Endothelial cell of umbilical vein (primary cell): ENCODE measurements around the gene EIF3I. TPM values are rescaled to one million over a fixed set of nuclear protein-coding genes. Genes with fewer than 3 reads are reported as not detected.

Experiments
- BruUV-seq: library from RNA; stranded (reverse); fragments of 400-500 nt; replicated peaks from 2 replicates; lab custom pipeline; 2021; lab: Mats Ljungman, UMichigan
- CTCF ChIA-PET: fragments of 300-600, 350-600 bp; sonication (Branson Sonifier 250); formaldehyde crosslinking; loops from one replicate; lab custom pipeline; 2021; ENCODE audit warnings: antibody characterized with exemption, inconsistent platforms; lab: Charles Lee
- POLR2A ChIA-PET: fragments of 300-600, 350-600 bp; sonication (Branson Sonifier 250); formaldehyde crosslinking; loops from one replicate; lab custom pipeline; 2021; ENCODE audit warnings: antibody characterized with exemption, inconsistent platforms; lab: Charles Lee
- DNase-seq: peaks from one replicate; pipeline ENCODE4 v3.0.0-alpha.2; 2011; ENCODE audit warnings: low read depth, low spot score
- FAIRE-seq: peaks from 2 replicates; lab custom pipeline; 2011; peaks lifted over from hg19 to GRCh38; lab: Jason Lieb, UNC
- H2AFZ ChIP-seq: 2 replicates; pipeline ENCODE4 v1.6.0; 2012; ENCODE audit warnings: low read depth, low read length, control low read depth, inconsistent platforms
- H3K27ac ChIP-seq: 2 replicates; pipeline ENCODE4 v1.5.1; 2011; ENCODE audit warnings: low read depth, mild to moderate bottlenecking, control low read depth, low read length, moderate library complexity; ENCODE audit not compliant: insufficient read depth
- H3K27me3 ChIP-seq, 2 experiments: 2 replicates each; pipeline versions ENCODE4 v1.6.0 to v1.6.1; 2011; ENCODE audit warnings: low read length in 2 of 2, mixed read lengths in 1 of 2; ENCODE audit not compliant: control insufficient read depth in 2 of 2, insufficient read depth in 2 of 2
- H3K36me3 ChIP-seq, 2 experiments: 2 replicates in 1 of 2; 3 replicates in 1 of 2; pipeline ENCODE4 v1.5.1; 2011; ENCODE audit warnings: low read length in 2 of 2, mild to moderate bottlenecking in 1 of 2, moderate library complexity in 1 of 2; ENCODE audit not compliant: control insufficient read depth in 2 of 2, insufficient read depth in 2 of 2; ENCODE audit errors: extremely low read depth in 1 of 2
- H3K4me1 ChIP-seq: 3 replicates; pipeline ENCODE4 v1.5.1; 2011; ENCODE audit warnings: mild to moderate bottlenecking, low read length; ENCODE audit not compliant: control insufficient read depth, insufficient read depth; ENCODE audit errors: extremely low read depth
- H3K4me2 ChIP-seq: 2 replicates; pipeline ENCODE4 v1.6.1; 2011; ENCODE audit warnings: low read length, control low read depth, mixed read lengths; ENCODE audit not compliant: insufficient read depth
- H3K4me3 ChIP-seq, 3 experiments: fragments of 200-600 bp in 1 of 3; sonication (generic), shearing (Covaris generic) in 1 of 3; replicated peaks in 1 of 3; 2 replicates each; pipeline ENCODE4 v1.5.1; 2011 to 2016; ENCODE audit warnings: control low read depth in 3 of 3, low read length in 3 of 3, mild to moderate bottlenecking in 2 of 3, inconsistent platforms in 1 of 3, low read depth in 1 of 3, moderate library complexity in 1 of 3; ENCODE audit not compliant: insufficient read depth in 1 of 3
- H3K79me2 ChIP-seq: 2 replicates; pipeline ENCODE4 v1.6.0; 2012; ENCODE audit warnings: low read length, inconsistent platforms; ENCODE audit not compliant: control insufficient read depth, insufficient read depth
- H3K9ac ChIP-seq: replicated peaks from 2 replicates; pipeline ENCODE3; 2011; ENCODE audit warnings: low read length, control low read depth; ENCODE audit not compliant: insufficient read depth; ENCODE audit errors: extremely low read depth
- H3K9me1 ChIP-seq: replicated peaks from 3 replicates; pipeline ENCODE4 v1.6.0; 2011; ENCODE audit warnings: mild to moderate bottlenecking, low read length; ENCODE audit not compliant: control insufficient read depth, insufficient read depth; ENCODE audit errors: extremely low read depth
- H3K9me3 ChIP-seq: replicated peaks from 2 replicates; pipeline ENCODE4 v1.5.1; 2012; ENCODE audit warnings: low read length, inconsistent platforms; ENCODE audit not compliant: control insufficient read depth, insufficient read depth
- H4K20me1 ChIP-seq: replicated peaks from 2 replicates; pipeline ENCODE3; 2011; ENCODE audit warnings: mild to moderate bottlenecking, low read length; ENCODE audit not compliant: control insufficient read depth, insufficient read depth; ENCODE audit errors: extremely low read depth
- EZH2 ChIP-seq: IDR thresholded peaks from 2 replicates; pipeline ENCODE4 v1.6.1; 2012; ENCODE audit warnings: borderline replicate concordance, low read depth, mild to moderate bottlenecking, moderate library complexity, low read length, inconsistent platforms; ENCODE audit not compliant: severe bottlenecking
- FOS ChIP-seq: IDR thresholded peaks from 2 replicates; pipeline ENCODE4 v1.6.1; 2011; ENCODE audit warnings: mild to moderate bottlenecking, low read length, moderate library complexity, borderline replicate concordance; ENCODE audit not compliant: insufficient read depth
- GATA2 ChIP-seq: IDR thresholded peaks from 2 replicates; pipeline ENCODE4 v1.7.0; 2011; ENCODE audit warnings: low read depth, mild to moderate bottlenecking, moderate library complexity, mixed read lengths, low read length; ENCODE audit not compliant: insufficient read length, insufficient read depth
- JUN ChIP-seq: IDR thresholded peaks from 2 replicates; pipeline ENCODE4 v1.6.1; 2011; ENCODE audit warnings: borderline replicate concordance, low read depth; ENCODE audit not compliant: insufficient read length, insufficient read depth
- MYC ChIP-seq: IDR thresholded peaks from one replicate; pipeline ENCODE4 v1.6.1; 2011; ENCODE audit warnings: mild to moderate bottlenecking, low read depth, low read length
- POLR2A ChIP-seq: IDR thresholded peaks from 2 replicates; pipeline ENCODE4 v1.6.1; 2012; ENCODE audit warnings: low read depth, mild to moderate bottlenecking, control low read depth, low read length
- POLR2AphosphoS5 ChIP-seq: IDR thresholded peaks from 2 replicates; pipeline ENCODE4 v1.6.1; 2012; ENCODE audit warnings: low read depth, mild to moderate bottlenecking, control low read depth, low read length, moderate library complexity; ENCODE audit not compliant: insufficient read depth
- dilution Hi-C: fragments of 300-500 bp; cut with MboI; formaldehyde crosslinking; loops from one replicate; pipeline ENCODE4 v1.15.0; 2019; ENCODE audit warnings: low sequenced_read_pairs; ENCODE audit not compliant: extremely low pct_ligation_motif_present
- intact Hi-C: fragments of 100-400 bp; cut with micrococcal nuclease; formaldehyde crosslinking; loops from one replicate; pipeline ENCODE4 v1.10.0; 2022
- polyA plus RNA-seq, 4 experiments: library from polyadenylated mRNA; depleted of rRNA in 3 of 4; stranded (reverse) in 3 of 4; unstranded in 1 of 4; fragments of >200 nt; gene quantifications; 2 replicates each; pipeline versions ENCODE4 v1.2.1 to v1.2.3, GENCODE V29; 2011 to 2012; ENCODE audit warnings: missing spikeins in 1 of 4
- total RNA-seq: library from RNA; stranded (reverse); gene quantifications from 2 replicates; pipeline ENCODE4 v1.2.3, GENCODE V29; 2021
- TF ChIP-seq, protein P1 (sequence below), 2 donors: IDR thresholded peaks; 1 replicate in 1 of 2; 2 replicates in 1 of 2; pipeline ENCODE4 v1.5.1; 2011; ENCODE audit warnings: low read length in 2 of 2, mild to moderate bottlenecking in 2 of 2, moderate library complexity in 2 of 2, control low read depth in 1 of 2, inconsistent platforms in 1 of 2, low read depth in 1 of 2; ENCODE audit not compliant: insufficient read depth in 1 of 2; ENCODE audit errors: extremely low read depth in 1 of 2
- TF ChIP-seq, protein P2 (sequence below): IDR thresholded peaks from 2 replicates; pipeline ENCODE4 v1.6.1; 2011; ENCODE audit not compliant: insufficient read depth, insufficient read length

EIF3I gene
- total and polyA plus RNA-seq, 2 donors (not counting 3 experiments of a cell fraction or from before 2014, with no cell fraction given): 186 to 331 TPM

DNA sequence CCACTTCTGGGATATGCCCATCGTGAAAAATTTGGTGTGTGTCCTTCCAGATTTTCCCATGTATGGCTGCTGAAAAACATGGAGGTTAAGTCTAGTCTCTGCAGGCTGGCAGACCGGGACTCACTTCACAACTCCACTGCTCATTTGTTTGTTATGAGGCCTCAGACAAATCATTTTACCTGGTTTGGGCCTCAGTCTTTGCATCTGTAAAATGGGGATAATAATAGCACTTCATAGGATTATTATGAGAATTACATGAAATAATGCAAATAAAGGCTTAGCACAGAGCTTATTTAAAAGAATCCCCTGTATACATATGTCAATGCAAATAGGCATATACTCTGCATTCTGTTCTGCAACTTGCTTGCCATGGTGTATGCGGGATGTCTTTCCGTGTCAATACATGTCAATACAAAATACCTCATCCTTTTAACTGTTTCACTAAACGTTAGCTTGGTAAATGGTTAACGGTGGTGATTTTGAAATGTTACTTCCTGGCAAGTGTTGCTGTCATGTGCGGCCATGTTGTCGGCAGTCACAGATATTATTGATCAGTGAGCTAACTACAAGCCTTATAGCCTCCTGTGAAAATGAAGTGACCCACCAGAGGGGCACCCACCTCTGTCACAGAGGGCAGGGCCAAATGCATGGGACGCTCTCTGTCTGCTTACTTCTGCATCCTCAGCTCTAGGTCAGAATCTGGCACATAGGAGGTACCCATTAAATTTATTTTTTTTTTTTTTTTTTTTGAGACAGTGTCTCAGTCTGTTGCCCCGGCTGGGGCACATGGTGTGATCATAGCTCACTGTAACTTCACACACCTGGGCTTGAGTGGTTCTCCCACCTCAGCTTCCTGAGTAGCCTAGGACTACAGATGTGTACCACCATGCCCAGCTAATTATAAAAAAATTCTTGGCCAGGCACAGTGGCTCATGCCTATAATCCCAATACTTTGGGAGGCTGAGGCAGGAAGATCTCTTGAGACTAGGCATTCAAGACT is 33.2 kb downstream of the EIF3I start:
- BruUV-seq: no TSS peak
- no peak for FAIRE-seq

More for the DNA sequence above, 33.2 kb downstream of the EIF3I start:
- dilution Hi-C loops (no loop called here), intact Hi-C loops (no loop called here)
- H3K9ac ChIP-seq: no peak overlapping the region
- DNase-seq: no peak
- H2AFZ ChIP-seq: no peak overlapping the region
- H3K27ac ChIP-seq: no peak overlapping the region
- H3K4me1 ChIP-seq: peaks cover 8% of the 10 kb centered on the region
- H3K27me3 ChIP-seq: no peaks in the 10 kb centered on the region
- ChIA-PET POLR2A (no interaction called here), CTCF (interaction anchor here (0.7 to 1.1 kb wide), 2 partner anchors 11 to 40 kb away, joined by 3 to 9 read pairs; no protein-coding TSS in a partner anchor)
- H3K9me3 ChIP-seq: no peaks in the 10 kb centered on the region
- no peaks in the 10 kb centered on the region for H3K79me2 ChIP-seq
- no peaks in the 10 kb centered on the region for H4K20me1 ChIP-seq
- no peaks in the 10 kb centered on the region for H3K36me3 ChIP-seq
- no peak overlapping the region for H3K4me3 ChIP-seq
- TF ChIP-seq GATA2 (no peak), FOS (no peak), EZH2 (no peak), POLR2AphosphoS5 (no peak), POLR2A (no peak), MYC (no peak), JUN (no peak)
- TF ChIP-seq, protein P1, sequence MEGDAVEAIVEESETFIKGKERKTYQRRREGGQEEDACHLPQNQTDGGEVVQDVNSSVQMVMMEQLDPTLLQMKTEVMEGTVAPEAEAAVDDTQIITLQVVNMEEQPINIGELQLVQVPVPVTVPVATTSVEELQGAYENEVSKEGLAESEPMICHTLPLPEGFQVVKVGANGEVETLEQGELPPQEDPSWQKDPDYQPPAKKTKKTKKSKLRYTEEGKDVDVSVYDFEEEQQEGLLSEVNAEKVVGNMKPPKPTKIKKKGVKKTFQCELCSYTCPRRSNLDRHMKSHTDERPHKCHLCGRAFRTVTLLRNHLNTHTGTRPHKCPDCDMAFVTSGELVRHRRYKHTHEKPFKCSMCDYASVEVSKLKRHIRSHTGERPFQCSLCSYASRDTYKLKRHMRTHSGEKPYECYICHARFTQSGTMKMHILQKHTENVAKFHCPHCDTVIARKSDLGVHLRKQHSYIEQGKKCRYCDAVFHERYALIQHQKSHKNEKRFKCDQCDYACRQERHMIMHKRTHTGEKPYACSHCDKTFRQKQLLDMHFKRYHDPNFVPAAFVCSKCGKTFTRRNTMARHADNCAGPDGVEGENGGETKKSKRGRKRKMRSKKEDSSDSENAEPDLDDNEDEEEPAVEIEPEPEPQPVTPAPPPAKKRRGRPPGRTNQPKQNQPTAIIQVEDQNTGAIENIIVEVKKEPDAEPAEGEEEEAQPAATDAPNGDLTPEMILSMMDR (IDR thresholded peaks at IDR 0.05; ENCODE audit: extremely low read depth in 1 of 2, insufficient read depth in 1 of 2, low read depth in 1 of 2, low read length in 2 of 2): no peak
- TF ChIP-seq, protein P2, sequence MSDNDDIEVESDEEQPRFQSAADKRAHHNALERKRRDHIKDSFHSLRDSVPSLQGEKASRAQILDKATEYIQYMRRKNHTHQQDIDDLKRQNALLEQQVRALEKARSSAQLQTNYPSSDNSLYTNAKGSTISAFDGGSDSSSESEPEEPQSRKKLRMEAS: no peak
- H3K4me2 ChIP-seq: no peak overlapping the region
- H3K9me1 ChIP-seq: no peaks in the 10 kb centered on the region
